Measurements from ENCODE around the gene DMP1.

- TF ChIP-seq REST (IDR thresholded peaks at IDR 0.05; ENCODE audit: insufficient replicate concordance, low read depth) = no peak
- no peak for TF ChIP-seq CTCF (IDR thresholded peaks at IDR 0.05; ENCODE audit: insufficient read depth, low read length)
These were observed 27.8 kb upstream of the DMP1 start for GRCh38 chr4:87622303-87622702.

Data from HL-60 (cell line).